PC-9 (cell line): ENCODE measurements around the gene RAB11FIP4. TPM values are rescaled to one million over a fixed set of nuclear protein-coding genes. Genes with fewer than 3 reads are reported as not detected.

Experiments
- BruUV-seq: library from RNA; stranded (reverse); fragments of 400-500 nt; replicated peaks from 2 replicates; lab custom pipeline; 2021; lab: Mats Ljungman, UMichigan
- CTCF ChIA-PET: fragments of 300-600 bp; sonication (Branson Sonifier 250); formaldehyde crosslinking; loops from one replicate; lab custom pipeline; 2022; ENCODE audit warnings: antibody characterized with exemption; lab: Charles Lee
- POLR2A ChIA-PET: fragments of 300-600 bp; sonication (Branson Sonifier 250); formaldehyde crosslinking; loops from one replicate; lab custom pipeline; 2022; ENCODE audit warnings: antibody characterized with exemption; ENCODE audit not compliant: unreplicated experiment; lab: Charles Lee
- DNase-seq, 2 experiments: peaks; one replicate each; pipeline versions ENCODE4 v3.0.0 to v3.0.0-alpha.2; 2015 to 2022; ENCODE audit warnings: mixed read lengths in 1 of 2
- H2AFZ ChIP-seq: fragments of 200-600 bp; sonication (generic); 2 replicates; pipeline ENCODE4 v1.8.1; 2017; ENCODE audit warnings: antibody characterized with exemption
- H3F3A ChIP-seq: fragments of 200-600 bp; sonication (generic); 2 replicates; pipeline ENCODE4 v1.8.1; 2017; ENCODE audit warnings: antibody characterized with exemption, mild to moderate bottlenecking, low read depth; ENCODE audit not compliant: insufficient read depth
- H3K27ac ChIP-seq: fragments of 200-600 bp; sonication (generic); 2 replicates; pipeline ENCODE4 v1.6.1; 2016; ENCODE audit warnings: mixed run types
- H3K27me3 ChIP-seq: fragments of 200-600 bp; sonication (generic); 2 replicates; pipeline ENCODE4 v1.6.1; 2016; ENCODE audit warnings: low read depth, mixed run types; ENCODE audit not compliant: insufficient read depth
- H3K36me3 ChIP-seq: fragments of 200-600 bp; sonication (generic); 2 replicates; pipeline ENCODE4 v1.6.1; 2016; ENCODE audit warnings: low read depth, mixed run types
- H3K4me1 ChIP-seq: fragments of 200-600 bp; sonication (generic); replicated peaks from 2 replicates; pipeline ENCODE4 v1.6.1; 2016; ENCODE audit warnings: mixed run types; ENCODE audit not compliant: insufficient read depth
- H3K4me2 ChIP-seq: fragments of 200-600 bp; sonication (generic); 2 replicates; pipeline ENCODE4 v1.6.1; 2017; ENCODE audit warnings: mixed run types
- H3K4me3 ChIP-seq: fragments of 200-600 bp; sonication (generic); 2 replicates; pipeline ENCODE4 v1.6.1; 2016; ENCODE audit warnings: mixed run types
- H3K79me2 ChIP-seq: fragments of 200-600 bp; sonication (generic); 2 replicates; pipeline ENCODE4 v1.6.1; 2017; ENCODE audit warnings: low read depth, mixed run types
- H3K9me2 ChIP-seq: fragments of 200-600 bp; sonication (generic); 2 replicates; pipeline ENCODE4 v1.8.1; 2017; ENCODE audit warnings: mild to moderate bottlenecking; ENCODE audit not compliant: insufficient read depth
- H3K9me3 ChIP-seq: fragments of 200-600 bp; sonication (generic); 2 replicates; pipeline ENCODE4 v1.8.1; 2016; ENCODE audit warnings: low read depth; ENCODE audit not compliant: insufficient read depth
- H4K20me1 ChIP-seq: fragments of 200-600 bp; sonication (generic); 2 replicates; pipeline ENCODE4 v1.8.1; 2017; ENCODE audit not compliant: insufficient read depth
- EZH2 ChIP-seq: fragments of 200-600 bp; sonication (generic); IDR thresholded peaks from 2 replicates; pipeline ENCODE4 v1.8.0; 2017; ENCODE audit warnings: antibody characterized with exemption, low read depth
- intact Hi-C: fragments of 100-400 bp; cut with micrococcal nuclease; formaldehyde crosslinking; loops from one replicate; pipeline ENCODE4 v1.10.0; 2022; ENCODE audit not compliant: unreplicated experiment
- total RNA-seq: library from RNA; stranded (reverse); gene quantifications from 2 replicates; pipeline ENCODE4 v1.2.3, GENCODE V29; 2021
- TF ChIP-seq, protein P1 (sequence below): fragments of 200-600 bp; sonication (generic); conservative IDR thresholded peaks from 2 replicates; pipeline ENCODE4 v1.6.1; 2017; ENCODE audit warnings: mixed run types, antibody characterized with exemption, mild to moderate bottlenecking, moderate library complexity

RAB11FIP4 gene
- total RNA-seq, 1 experiment from 2014 or later: 22.9 TPM

DNA sequence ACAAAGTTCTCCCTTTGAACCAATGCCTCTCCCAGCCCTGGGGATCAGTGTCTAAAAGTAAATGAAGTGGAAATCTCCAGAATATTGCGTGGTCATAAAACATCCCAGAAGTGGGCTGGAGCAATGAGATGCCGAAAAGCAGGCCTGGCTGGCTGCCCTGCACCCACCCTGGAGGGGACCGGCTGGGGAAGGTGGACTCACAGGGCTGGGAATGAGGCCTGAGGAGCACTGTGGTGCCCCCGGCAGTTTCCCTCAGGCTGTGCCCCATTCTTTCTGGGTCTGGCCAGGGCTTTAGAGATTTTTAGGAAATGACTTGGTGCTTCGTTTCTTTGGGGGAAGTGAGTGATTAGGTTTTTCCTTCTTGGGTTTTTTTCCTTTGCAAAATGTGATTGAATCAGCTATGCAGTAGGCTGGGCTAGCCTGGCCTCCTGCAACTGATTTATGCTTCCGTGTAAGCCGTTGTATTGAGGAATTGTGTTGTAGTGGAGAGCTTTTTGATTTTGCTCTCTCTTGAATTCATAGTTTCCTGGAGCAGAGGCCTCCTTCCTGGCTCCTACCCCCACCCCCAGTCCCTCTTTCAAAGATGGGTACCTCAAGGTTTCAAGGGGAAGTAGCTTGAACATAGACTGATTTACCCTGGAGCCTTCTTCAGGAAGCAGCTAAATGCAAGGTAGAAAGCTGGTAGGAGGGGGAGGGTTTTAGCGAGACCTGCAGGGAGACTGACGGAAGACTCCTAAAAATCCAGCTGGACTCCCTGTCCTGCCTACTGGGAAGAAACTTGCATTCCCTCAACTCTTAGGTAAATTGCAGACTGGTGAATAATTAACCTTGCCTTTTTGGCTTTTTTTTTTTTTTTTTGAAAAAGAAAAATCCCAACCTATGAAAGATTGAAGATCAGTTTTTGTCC lies 170.2 kb downstream of the RAB11FIP4 start:
- Histone ChIP-seq H3K4me3 (peak overlapping the region; percentile 70), H3K27ac (peak overlapping the region; percentile 74), H2AFZ (no peak overlapping the region), H3F3A (peaks cover 30% of the 10 kb centered on the region; the same call in 1 of the 2 replicates), H3K79me2 (peaks cover 76% of the 10 kb centered on the region), H3K36me3 (peaks cover 5% of the 10 kb centered on the region; the same call in 1 of the 2 replicates), H3K9me2 (no peaks in the 10 kb centered on the region), H3K9me3 (no peaks in the 10 kb centered on the region), H3K4me2 (peak overlapping the region; percentile 96), H3K4me1 (peaks cover 59% of the 10 kb centered on the region), H3K27me3 (no peaks in the 10 kb centered on the region), H4K20me1 (peaks cover 42% of the 10 kb centered on the region)
- ChIA-PET CTCF (interaction anchor here (0.6 to 1.1 kb wide), 4 partner anchors 18 to 365 kb away, joined by 3 to 12 read pairs (median 4); no protein-coding TSS in a partner anchor), POLR2A (interaction anchor here (0.5 to 0.7 kb wide), 3 partner anchors 9 to 74 kb away, joined by 3 to 6 read pairs (median 3); no protein-coding TSS in a partner anchor)
- intact Hi-C loops: loop anchor here (2.0 kb wide), 1 partner anchor 19 kb away; no protein-coding TSS in a partner anchor
- peak; percentile 58 to 75 for DNase-seq
- BruUV-seq: no TSS peak
- TF ChIP-seq EZH2: no peak
- TF ChIP-seq, protein P1, sequence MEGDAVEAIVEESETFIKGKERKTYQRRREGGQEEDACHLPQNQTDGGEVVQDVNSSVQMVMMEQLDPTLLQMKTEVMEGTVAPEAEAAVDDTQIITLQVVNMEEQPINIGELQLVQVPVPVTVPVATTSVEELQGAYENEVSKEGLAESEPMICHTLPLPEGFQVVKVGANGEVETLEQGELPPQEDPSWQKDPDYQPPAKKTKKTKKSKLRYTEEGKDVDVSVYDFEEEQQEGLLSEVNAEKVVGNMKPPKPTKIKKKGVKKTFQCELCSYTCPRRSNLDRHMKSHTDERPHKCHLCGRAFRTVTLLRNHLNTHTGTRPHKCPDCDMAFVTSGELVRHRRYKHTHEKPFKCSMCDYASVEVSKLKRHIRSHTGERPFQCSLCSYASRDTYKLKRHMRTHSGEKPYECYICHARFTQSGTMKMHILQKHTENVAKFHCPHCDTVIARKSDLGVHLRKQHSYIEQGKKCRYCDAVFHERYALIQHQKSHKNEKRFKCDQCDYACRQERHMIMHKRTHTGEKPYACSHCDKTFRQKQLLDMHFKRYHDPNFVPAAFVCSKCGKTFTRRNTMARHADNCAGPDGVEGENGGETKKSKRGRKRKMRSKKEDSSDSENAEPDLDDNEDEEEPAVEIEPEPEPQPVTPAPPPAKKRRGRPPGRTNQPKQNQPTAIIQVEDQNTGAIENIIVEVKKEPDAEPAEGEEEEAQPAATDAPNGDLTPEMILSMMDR: no peak

DNA sequence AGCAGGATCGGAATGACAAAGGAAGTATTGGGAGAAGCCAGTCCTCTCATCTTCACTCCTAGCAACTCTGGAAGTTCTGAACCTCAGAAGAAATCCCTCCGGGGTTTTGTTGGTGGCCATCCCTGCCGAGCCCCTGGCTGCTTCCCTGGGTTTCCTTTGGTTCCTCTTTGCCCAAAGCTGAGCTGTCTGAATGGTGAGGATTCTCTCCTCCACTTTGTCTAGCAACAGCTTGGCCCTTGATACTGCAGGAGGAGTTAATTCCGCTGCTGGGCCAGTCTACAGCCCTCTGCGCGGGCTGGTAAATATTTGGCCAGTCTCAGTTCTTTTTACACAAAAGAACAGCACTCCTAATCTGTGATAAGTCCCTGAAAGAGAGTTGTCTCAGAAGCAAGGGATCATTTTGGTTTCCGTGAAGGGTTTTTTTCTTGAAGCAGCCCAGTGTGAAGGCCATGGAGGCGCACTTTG lies 170.9 kb downstream of the RAB11FIP4 start:
- intact Hi-C loops: no loop called here
- peak overlapping the region; percentile 74 for H3K27ac ChIP-seq

DNA sequence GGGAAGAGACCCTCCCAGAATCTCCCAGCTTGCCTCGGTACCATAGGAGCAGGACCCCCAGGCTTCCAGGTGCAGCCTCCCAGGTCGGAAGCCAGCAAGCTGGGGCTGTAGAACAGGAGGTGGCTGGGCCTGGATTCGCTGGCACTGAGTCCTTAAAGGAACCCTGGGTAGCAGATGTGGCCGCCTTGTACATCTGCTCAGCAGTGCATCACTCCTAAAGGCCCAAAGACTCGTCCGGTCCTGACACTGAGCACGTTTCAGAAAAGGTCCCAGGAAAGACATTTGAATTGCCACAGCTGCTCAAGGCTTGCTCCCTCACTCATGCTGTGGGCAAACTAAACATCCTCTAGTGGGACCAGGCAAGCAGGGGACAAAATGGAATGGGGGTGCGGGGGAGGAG lies 172.8 kb downstream of the RAB11FIP4 start:
- POLR2A ChIA-PET: no interaction called here
- H3K27ac ChIP-seq: 0 out of 2 replicates have a peak overlapping the region, but pooled peaks have one; percentile 6
- no peaks in the 10 kb centered on the region for H3K9me2 ChIP-seq
- H3K36me3 ChIP-seq: peaks cover 8% of the 10 kb centered on the region; the same call in 1 of the 2 replicates
- H3F3A ChIP-seq: peaks cover 29% of the 10 kb centered on the region; the same call in 1 of the 2 replicates
- H3K9me3 ChIP-seq: no peaks in the 10 kb centered on the region
- no peak for DNase-seq
- no TSS peak for BruUV-seq
- CTCF ChIA-PET: no interaction called here
- no peaks in the 10 kb centered on the region for H3K27me3 ChIP-seq
- no peak overlapping the region for H2AFZ ChIP-seq
- H3K79me2 ChIP-seq: peaks cover 100% of the 10 kb centered on the region
- no peak overlapping the region for H3K4me3 ChIP-seq
- intact Hi-C loops: no loop called here
- peaks cover 60% of the 10 kb centered on the region for H4K20me1 ChIP-seq
- H3K4me2 ChIP-seq: peak overlapping the region; percentile 43
- no peak for TF ChIP-seq EZH2
- TF ChIP-seq, protein P1: no peak
- peaks cover 55% of the 10 kb centered on the region for H3K4me1 ChIP-seq

More for the DNA sequence above, 170.9 kb downstream of the RAB11FIP4 start:
- no peak for DNase-seq
- Histone ChIP-seq H3K9me2 (no peaks in the 10 kb centered on the region), H3K79me2 (peaks cover 83% of the 10 kb centered on the region), H3K27me3 (no peaks in the 10 kb centered on the region), H3K4me3 (peak overlapping the region; percentile 70; the same call in 1 of the 2 replicates), H3F3A (peaks cover 30% of the 10 kb centered on the region; the same call in 1 of the 2 replicates), H3K36me3 (peaks cover 5% of the 10 kb centered on the region; the same call in 1 of the 2 replicates), H3K4me1 (peaks cover 59% of the 10 kb centered on the region), H3K4me2 (peak overlapping the region; percentile 96), H4K20me1 (peaks cover 49% of the 10 kb centered on the region), H3K9me3 (no peaks in the 10 kb centered on the region), H2AFZ (no peak overlapping the region)
- POLR2A ChIA-PET: interaction anchor here (0.5 kb wide), 1 partner anchor 75 kb away, joined by 3 read pairs; no protein-coding TSS in a partner anchor
- no TSS peak for BruUV-seq
- CTCF ChIA-PET: no interaction called here
- TF ChIP-seq, protein P1: no peak
- TF ChIP-seq EZH2: no peak
